Smooth muscle cell of the brain vasculature (primary cell): ENCODE results near the gene ADGRF4.
"Not testable (repeated sequence)": the region's sequence is repeated elsewhere in the genome, so short reads cannot be mapped to it uniquely, and the experiment has no call there.

Source experiments
- DNase-seq: peaks from one replicate; pipeline ENCODE4 v3.0.0-alpha.2; 2012; ENCODE audit warnings: low read depth, low spot score

The ADGRF4 gene

GRCh38 chr6:47734831-47735481, 36.6 kb downstream of the ADGRF4 start:
- no peak for DNase-seq

GRCh38 chr6:47736083-47736700, 37.8 kb downstream of the ADGRF4 start:
- DNase-seq, result no peak

GRCh38 chr6:47737406-47737805, 39.0 kb downstream of the ADGRF4 start:
- no peak for DNase-seq

- DNase-seq, result no peak
Measured at GRCh38 chr6:47740714-47741113, 42.3 kb downstream of the ADGRF4 start.

- DNase-seq, result no peak
Measured at GRCh38 chr6:47741807-47742206, 43.4 kb downstream of the ADGRF4 start.

GRCh38 chr6:47743744-47744143, 45.4 kb downstream of the ADGRF4 start:
- DNase-seq, result no peak

- DNase-seq, result not testable (repeated sequence)
Measured at GRCh38 chr6:47745269-47745668, 46.9 kb downstream of the ADGRF4 start.

- no peak for DNase-seq
Measured at GRCh38 chr6:47749757-47750156, 51.4 kb downstream of the ADGRF4 start.

- no peak for DNase-seq
Measured at GRCh38 chr6:47752801-47753200, 54.4 kb downstream of the ADGRF4 start.

GRCh38 chr6:47759364-47759763, 61.0 kb downstream of the ADGRF4 start:
- no peak for DNase-seq

GRCh38 chr6:47762502-47762901, 64.1 kb downstream of the ADGRF4 start:
- no peak for DNase-seq

GRCh38 chr6:47766445-47766844, 68.1 kb downstream of the ADGRF4 start:
- DNase-seq, result no peak

- no peak for DNase-seq
Measured at GRCh38 chr6:47767102-47767501, 68.7 kb downstream of the ADGRF4 start.

GRCh38 chr6:47769982-47770381, 71.6 kb downstream of the ADGRF4 start:
- DNase-seq, result no peak
